Thymus (tissue), 11 donors: ENCODE measurements around the gene RNF187. TPM values are rescaled to one million over a fixed set of nuclear protein-coding genes. Genes with fewer than 3 reads are reported as not detected.
"Not testable (repeated sequence)": the region's sequence is repeated elsewhere in the genome, so short reads cannot be mapped to it uniquely, and the experiment has no call there.

Experiments
- DNase-seq, 9 donors: peaks; one replicate each; pipeline ENCODE4 v3.0.0-alpha.2; 2013; ENCODE audit warnings: low spot score in 9 of 9, low read depth in 6 of 9, missing footprints in 1 of 9
- H3K27ac ChIP-seq, 2 donors: one replicate each; pipeline ENCODE4 v1.5.1; 2013; ENCODE audit warnings: control low read depth in 1 of 2, low read depth in 1 of 2, low read length in 1 of 2, mild to moderate bottlenecking in 1 of 2, moderate library complexity in 1 of 2
- H3K27me3 ChIP-seq, 2 donors: one replicate each; pipeline ENCODE4 v1.5.1; 2013; ENCODE audit warnings: low read length in 1 of 2; ENCODE audit not compliant: control insufficient read depth in 2 of 2, insufficient read depth in 1 of 2
- H3K36me3 ChIP-seq, 2 donors: one replicate each; pipeline ENCODE4 v1.5.1; 2013; ENCODE audit warnings: low read length in 1 of 2, mild to moderate bottlenecking in 1 of 2, moderate library complexity in 1 of 2; ENCODE audit not compliant: control insufficient read depth in 2 of 2, insufficient read depth in 2 of 2
- H3K4me1 ChIP-seq, 2 donors: one replicate each; pipeline ENCODE4 v1.5.1; 2013; ENCODE audit warnings: low read length in 2 of 2; ENCODE audit not compliant: control insufficient read depth in 2 of 2, insufficient read depth in 2 of 2
- H3K4me3 ChIP-seq, 2 donors: one replicate each; pipeline ENCODE4 v1.5.1; 2013; ENCODE audit warnings: low read length in 2 of 2, control low read depth in 1 of 2, mild to moderate bottlenecking in 1 of 2
- H3K9me3 ChIP-seq, 2 donors: one replicate each; pipeline ENCODE4 v1.5.1; 2013; ENCODE audit warnings: low read length in 1 of 2, mild to moderate bottlenecking in 1 of 2; ENCODE audit not compliant: control insufficient read depth in 2 of 2, insufficient read depth in 1 of 2
- whole genome bisulfite sequencing: extraction: QIAGEN DNeasy Blood & Tissue Kit; methylation state at CpG from one replicate; pipeline ENCODE4 v1.1.7; 2013; 5-methylcytosine and 5-hydroxymethylcytosine counted together
- polyA plus RNA-seq: library from polyadenylated mRNA; stranded (reverse); fragments of 200-250 nt; gene quantifications from one replicate; pipeline ENCODE4 v1.2.3, GENCODE V29; 2013
- total RNA-seq: library from RNA; stranded (reverse); fragments of 120-200 nt; gene quantifications from one replicate; pipeline ENCODE4 v1.2.4, GENCODE V29; 2013
- donor health status: healthy.

RNF187 gene
- total and polyA plus RNA-seq, 2 donors: 22.2 to 30.0 TPM

- Histone ChIP-seq H3K36me3 (peaks cover 32 to 42% of the 10 kb centered on the region in 2 donors), H3K4me1 (peaks cover 6 to 13% of the 10 kb centered on the region in 2 donors), H3K4me3 (no peak overlapping the region), H3K27ac (no peak overlapping the region), H3K27me3 (no peaks in the 10 kb centered on the region), H3K9me3 (peaks cover 0 to 3% of the 10 kb centered on the region in 2 donors)
- no peak for DNase-seq
- 97% methylated on average over 4 of the region's 4 CpGs for whole genome bisulfite sequencing
These were observed 8.9 kb downstream of the RNF187 start for GRCh38 chr1:228496084-228496483.

GRCh38 chr1:228496494-228496893 is 9.3 kb downstream of the RNF187 start:
- Histone ChIP-seq H3K9me3 (peaks cover 0 to 3% of the 10 kb centered on the region in 2 donors), H3K36me3 (peaks cover 31 to 42% of the 10 kb centered on the region in 2 donors), H3K27ac (no peak overlapping the region), H3K27me3 (no peaks in the 10 kb centered on the region), H3K4me1 (peaks cover 10 to 17% of the 10 kb centered on the region in 2 donors), H3K4me3 (no peak overlapping the region)
- no peak for DNase-seq
- WGBS: 95% methylated on average over 3 of the region's 3 CpGs

GRCh38 chr1:228497206-228497605 is 10.0 kb downstream of the RNF187 start:
- Histone ChIP-seq H3K9me3 (peaks cover 0 to 3% of the 10 kb centered on the region in 2 donors), H3K4me1 (peaks cover 10 to 18% of the 10 kb centered on the region in 2 donors), H3K4me3 (no peak overlapping the region), H3K27ac (no peak overlapping the region), H3K36me3 (peaks cover 31 to 42% of the 10 kb centered on the region in 2 donors), H3K27me3 (no peaks in the 10 kb centered on the region)
- no peak for DNase-seq
- WGBS: 98% methylated on average over 5 of the region's 5 CpGs

DNA sequence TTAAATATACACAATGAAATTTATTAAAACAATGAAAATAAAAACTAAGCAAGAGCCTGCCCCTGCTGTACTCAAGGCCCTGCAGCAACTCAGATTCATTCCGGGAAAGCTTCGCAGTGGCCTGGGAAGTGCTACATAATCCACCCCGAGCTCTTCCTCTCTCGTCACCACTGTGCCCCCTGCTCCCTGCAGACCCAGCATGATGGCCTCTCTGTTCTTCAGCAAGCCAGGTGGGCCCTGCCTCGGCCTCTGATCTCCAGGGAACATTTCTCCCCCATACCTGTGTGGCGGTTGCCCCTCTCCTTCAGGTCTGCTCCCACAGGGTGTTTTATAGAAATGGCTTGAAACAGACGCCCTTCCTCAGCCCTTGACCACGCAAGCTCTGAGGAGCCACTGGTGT is 10.6 kb downstream of the RNF187 start:
- Histone ChIP-seq H3K4me3 (no peak overlapping the region), H3K27ac (no peak overlapping the region), H3K4me1 (peaks cover 10 to 18% of the 10 kb centered on the region in 2 donors), H3K9me3 (peaks cover 0 to 1% of the 10 kb centered on the region in 2 donors), H3K36me3 (peaks cover 29 to 42% of the 10 kb centered on the region in 2 donors), H3K27me3 (no peaks in the 10 kb centered on the region)
- 98% methylated on average over 8 of the region's 8 CpGs for WGBS
- no peak for DNase-seq

DNA sequence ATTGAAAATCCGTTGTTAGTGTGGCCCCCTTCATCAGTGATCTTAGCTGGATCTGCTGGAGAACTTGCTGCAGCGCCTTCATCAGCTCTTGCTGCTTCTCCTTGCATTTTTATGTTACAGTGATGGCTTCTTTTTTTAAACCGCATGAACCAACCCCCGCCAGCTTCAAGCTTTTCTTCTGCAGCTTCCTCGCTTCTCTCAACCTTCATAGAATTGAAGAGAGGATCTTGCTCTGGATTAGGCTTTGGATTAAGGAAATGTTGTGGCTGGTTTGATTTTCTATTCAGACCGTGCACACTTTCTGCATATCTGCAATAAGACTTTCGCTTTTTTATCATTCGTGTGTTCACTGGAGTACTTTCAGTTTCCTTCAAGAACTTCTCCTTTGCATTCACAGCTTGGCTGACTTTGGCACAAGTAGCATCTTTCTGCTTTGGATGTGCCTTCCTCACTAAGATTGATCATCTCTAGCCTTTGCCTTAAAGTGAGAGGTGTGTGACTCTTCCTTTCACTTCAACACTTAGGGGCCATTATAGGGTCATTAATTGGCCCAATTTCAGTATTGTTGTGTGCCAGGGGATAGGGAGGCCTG is 13.1 kb downstream of the RNF187 start:
- H3K27me3 ChIP-seq: no peaks in the 10 kb centered on the region
- 39% methylated on average over 8 of the region's 8 CpGs for WGBS
- H3K27ac ChIP-seq: no peak overlapping the region
- no peak overlapping the region for H3K4me3 ChIP-seq
- DNase-seq: peak in 1 of 9 donors; percentile 35
- H3K9me3 ChIP-seq: no peaks in the 10 kb centered on the region
- H3K36me3 ChIP-seq: peaks cover 11 to 18% of the 10 kb centered on the region in 2 donors
- peaks cover 10 to 18% of the 10 kb centered on the region in 2 donors for H3K4me1 ChIP-seq

- Histone ChIP-seq H3K9me3 (no peaks in the 10 kb centered on the region), H3K4me3 (peak overlapping the region in 1 of 2 donors; percentile 43), H3K27ac (peak overlapping the region in 1 of 2 donors; percentile 2), H3K36me3 (peaks cover 4 to 10% of the 10 kb centered on the region in 2 donors), H3K4me1 (peaks cover 10 to 18% of the 10 kb centered on the region in 2 donors), H3K27me3 (no peaks in the 10 kb centered on the region)
- WGBS: 24% methylated on average over 23 of the region's 23 CpGs
- DNase-seq: peak; percentile 56 to 93 (median 84)
These were observed 14.0 kb downstream of the RNF187 start for GRCh38 chr1:228500901-228501871.

DNA sequence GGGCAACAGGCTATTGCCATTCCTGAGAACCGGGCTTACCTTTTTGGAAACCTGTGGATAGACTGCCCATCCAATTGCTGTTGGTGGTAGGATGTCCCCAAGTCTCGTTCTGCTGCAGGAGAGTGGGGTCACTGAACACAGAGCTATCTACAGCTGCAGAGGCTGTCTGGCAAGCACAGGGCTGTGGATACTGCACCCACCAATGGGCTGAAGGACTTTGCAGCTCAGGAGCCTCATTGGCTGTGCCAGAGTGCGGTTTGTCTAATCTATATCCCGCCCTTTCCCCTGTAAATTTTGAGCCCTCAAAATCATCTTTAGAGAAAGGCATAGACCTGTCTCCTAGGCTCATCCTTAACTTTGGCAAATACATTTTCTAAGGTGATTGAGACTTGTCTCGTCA is 15.3 kb downstream of the RNF187 start:
- no peak for DNase-seq
- no peak overlapping the region for H3K4me3 ChIP-seq
- peaks cover 10 to 18% of the 10 kb centered on the region in 2 donors for H3K4me1 ChIP-seq
- H3K27ac ChIP-seq: no peak overlapping the region
- no peaks in the 10 kb centered on the region for H3K9me3 ChIP-seq
- no peaks in the 10 kb centered on the region for H3K27me3 ChIP-seq
- WGBS: 96% methylated on average over 5 of the region's 5 CpGs
- H3K36me3 ChIP-seq: peaks cover 4 to 6% of the 10 kb centered on the region in 2 donors

DNA sequence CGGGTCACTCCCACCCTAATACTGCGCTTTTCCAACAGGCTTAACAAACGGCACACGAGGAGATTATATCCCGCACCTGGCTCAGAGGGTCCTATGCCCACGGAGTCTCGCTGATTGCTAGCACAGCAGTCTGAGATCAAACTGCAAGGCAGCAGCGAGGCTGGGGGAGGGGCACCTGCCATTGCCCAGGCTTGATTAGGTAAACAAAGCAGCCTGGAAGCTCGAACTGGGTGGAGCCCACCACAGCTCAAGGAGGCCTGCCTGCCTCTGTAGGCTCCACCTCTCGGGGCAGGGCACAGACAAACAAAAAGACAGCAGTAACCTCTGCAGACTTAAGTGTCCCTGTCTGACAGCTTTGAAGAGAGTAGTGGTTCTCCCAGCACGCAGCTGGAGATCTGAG is 18.8 kb downstream of the RNF187 start:
- 86% methylated on average over 9 of the region's 11 CpGs for WGBS

More for the DNA sequence above, 18.8 kb downstream of the RNF187 start:
- not testable (repeated sequence) for H3K4me1 ChIP-seq, H3K9me3 ChIP-seq, H3K36me3 ChIP-seq, DNase-seq, H3K27ac ChIP-seq, H3K4me3 ChIP-seq
- peaks cover 0 to 12% of the 10 kb centered on the region in 2 donors for H3K27me3 ChIP-seq
